Glomerular visceral epithelial cell (primary cell): ENCODE results near the gene CSRP2.

Experiments used
- DNase-seq: peaks from one replicate; pipeline ENCODE4 v3.0.0-alpha.2; 2016; ENCODE audit errors: extremely low spot score

The CSRP2 gene

DNA sequence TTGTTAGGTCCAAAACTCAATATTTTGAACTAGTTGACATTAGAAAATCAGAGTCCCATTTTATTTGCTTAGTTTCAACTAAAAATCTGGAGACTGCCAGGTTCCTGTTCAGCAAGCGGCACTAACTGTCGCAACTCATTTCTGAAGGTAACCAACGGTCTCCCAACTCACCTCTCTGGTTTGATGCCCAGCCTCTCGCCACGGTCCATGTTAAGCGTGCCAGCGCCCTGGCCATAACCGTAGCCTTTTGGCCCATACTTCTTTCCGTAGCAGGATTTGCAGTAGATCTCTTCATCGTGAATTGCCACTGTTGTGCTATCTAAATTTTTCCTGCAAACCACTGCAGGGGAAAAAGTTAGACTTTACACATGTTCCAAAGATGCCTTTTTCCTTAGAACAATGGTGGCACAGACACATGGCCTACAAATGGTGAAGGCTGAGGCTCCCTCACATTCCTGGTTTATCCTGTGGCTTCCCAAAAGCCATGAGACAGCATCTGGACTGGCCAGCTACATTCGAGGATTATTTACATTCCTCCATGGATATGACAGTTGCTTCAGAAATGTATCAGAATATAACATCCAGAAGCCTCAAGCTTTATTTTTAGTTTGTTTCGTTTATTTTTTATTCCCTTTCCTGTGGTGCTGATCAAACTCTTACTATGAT, 15.7 kb downstream of the CSRP2 start:
- peak; percentile 11 for DNase-seq

DNA sequence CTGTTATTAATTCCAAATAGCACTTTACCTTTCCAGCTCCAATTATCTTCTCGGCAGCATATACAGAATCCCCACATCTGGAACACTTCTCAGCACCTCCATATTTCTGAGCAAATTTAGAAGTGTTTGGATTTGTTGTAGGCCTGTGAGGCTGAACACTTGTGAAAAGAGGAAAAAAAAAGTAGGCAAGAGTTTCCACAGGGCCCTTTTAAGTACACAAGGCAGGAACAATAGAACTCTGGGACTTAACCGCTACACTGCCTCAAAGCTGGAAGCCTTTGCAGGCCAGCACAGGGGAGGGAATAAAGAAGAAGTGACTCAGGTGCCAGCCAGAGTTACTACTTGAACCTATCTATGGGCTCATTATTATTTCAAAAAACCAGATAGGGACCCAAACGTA, 18.6 kb downstream of the CSRP2 start:
- DNase-seq: no peak

DNA sequence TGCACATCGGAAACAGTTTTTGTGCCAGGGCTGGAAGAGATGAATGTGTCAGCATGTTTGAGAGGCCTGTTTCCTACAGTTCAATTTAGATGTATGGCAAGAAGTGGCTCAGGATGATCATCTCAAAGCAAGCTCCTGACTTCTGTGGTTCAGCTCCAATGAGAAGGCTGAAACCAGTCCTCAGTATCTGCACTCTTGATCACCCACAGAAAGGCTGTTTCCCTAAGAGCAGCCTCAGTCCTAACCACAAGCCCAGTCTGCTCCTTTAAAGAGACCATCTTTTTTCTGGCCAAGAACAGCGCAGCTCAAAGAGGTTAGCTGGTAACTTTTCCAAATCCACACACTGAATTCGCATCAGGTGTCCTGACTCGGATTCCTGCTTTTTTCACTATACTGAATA, 19.2 kb downstream of the CSRP2 start:
- DNase-seq: no peak

DNA sequence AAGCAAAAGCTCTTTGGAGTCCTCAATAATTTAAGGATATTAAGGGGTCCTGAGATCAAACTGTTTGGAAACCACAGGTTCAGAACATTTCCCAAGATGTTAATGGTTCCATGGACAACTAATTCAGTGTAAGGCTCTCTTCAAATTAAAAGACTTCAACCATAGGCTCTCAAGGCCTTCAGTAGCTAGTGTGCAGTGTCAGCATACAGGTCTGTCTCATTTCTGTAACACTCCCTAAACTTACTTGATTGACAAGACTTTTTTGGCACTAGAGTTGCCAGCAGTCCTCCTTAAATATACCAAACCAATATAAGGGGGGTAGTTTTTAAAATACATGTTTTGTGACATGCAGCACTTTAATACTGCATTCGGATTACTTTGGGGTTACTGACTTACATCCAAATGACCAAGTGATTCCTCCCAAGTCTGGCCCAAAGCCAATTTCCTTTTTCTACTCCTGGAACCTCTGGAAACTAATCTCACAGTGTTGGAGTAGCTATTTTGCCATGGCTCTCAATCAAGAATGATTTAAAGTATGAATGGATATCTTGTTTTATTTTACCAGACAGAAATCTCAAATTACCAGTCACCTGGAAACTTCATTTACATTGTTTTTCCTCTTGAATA, 22.7 kb downstream of the CSRP2 start:
- DNase-seq: no peak

DNA sequence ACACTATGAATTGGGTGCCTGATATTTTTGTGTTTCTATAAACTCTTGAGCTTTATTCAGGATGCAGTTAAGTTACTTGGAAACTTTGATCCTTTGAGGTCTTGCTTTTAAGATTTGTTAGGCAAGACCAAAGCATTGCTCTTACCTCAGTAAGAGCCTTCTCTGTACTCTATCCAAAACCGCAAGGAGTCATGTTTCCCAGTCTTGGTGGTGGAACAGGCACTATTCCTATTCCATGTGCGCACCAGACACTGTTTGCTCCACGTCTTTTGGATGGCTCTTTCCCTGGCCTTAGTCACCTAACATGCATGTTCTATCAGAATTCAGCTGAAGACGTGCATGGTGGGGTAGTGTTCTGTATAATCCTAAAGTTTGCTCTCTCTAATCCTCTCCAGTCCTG, 23.5 kb downstream of the CSRP2 start:
- DNase-seq: no peak

DNA sequence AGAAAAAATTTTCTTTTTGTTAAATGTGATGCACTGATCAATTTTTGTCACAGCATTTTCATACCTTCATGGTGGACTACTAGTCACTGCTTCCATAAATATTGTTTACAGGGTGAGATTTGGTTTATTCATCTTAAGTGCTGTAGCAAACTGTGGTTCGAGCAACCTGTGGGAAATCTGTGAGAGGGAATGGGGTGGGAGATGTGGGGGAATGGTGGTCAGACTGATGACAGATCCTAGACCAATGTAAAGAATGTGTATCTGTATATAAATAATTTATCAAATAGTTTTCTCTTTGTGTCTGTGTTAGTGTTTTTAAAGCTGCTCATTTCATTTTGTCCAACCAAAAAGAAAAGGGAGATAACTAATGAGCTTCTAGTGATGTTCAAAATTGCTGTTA, 26.7 kb downstream of the CSRP2 start:
- no peak for DNase-seq

DNA sequence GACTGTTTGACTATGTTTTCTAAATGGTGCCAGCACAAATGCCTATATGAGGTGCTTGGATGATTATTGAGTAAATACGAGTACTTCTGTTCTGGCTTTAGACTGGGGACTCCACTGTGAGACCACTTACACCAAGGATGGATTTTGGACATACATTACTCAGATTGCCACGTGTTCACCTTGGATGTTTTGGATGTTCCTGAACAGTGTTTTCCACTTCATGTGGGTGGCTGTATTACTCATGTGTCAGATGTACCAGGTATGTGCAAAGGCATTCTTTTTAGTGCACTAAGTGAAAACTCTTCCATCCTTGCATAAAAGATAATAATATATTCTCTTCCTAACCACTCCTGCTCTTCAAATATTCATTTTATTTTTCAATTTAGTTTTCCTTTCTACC, 30.7 kb downstream of the CSRP2 start:
- DNase-seq: no peak

DNA sequence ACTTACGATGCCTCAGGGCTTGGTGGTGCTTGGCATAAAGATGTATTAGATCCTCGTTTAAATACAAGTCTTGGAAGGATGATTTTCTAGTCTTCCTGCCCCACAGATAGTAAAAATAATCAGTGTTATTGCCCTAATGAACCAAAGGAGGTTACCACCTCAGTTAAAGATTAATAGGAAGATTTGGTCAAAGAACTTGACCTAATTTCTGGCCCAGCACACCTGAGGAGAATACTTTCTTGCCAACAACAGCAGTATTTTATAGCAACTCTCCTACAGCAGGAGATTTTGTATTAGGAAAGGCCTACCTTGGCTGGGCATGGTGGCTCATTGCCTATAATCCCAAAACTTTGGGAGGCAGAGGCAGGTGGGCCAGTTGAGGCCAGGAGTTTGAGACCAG, 31.6 kb downstream of the CSRP2 start:
- no peak for DNase-seq

DNA sequence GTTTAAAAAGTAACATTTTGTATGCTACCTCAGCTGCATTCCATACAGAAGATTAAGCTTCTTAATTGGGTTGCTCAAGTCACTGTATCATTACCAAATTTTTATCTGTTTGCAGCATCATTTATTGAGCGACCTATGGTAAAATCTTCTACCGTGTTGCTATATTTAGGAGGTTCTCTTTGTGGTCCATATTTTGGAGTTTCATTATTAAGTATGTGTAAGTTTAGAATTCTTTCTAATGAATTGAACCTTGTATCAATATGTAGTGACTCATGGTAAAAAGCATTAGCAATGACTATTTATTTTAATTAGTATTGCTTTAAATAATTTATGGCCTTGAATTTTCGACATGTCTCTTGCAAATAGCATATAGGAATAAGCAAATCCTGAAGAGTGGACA, 42.2 kb downstream of the CSRP2 start:
- no peak for DNase-seq

DNA sequence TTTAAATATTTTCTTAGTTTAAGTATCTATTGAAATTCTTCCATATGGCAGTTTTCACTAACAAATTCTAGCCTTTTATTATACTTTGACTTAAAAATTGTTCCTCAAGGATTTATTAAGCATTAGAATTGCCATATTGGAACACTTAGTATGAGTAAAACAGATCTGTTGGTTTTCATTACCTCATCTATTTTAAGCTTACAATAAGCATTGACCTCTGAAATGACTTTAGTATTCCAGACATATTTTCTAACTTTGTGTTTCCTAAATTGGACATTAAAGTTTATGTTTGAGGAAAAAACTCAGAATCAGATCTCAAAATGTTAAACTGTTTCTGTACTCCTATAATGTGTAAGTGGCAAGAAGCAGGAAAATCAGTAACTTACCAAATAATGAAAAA, 48.4 kb downstream of the CSRP2 start:
- DNase-seq: no peak

DNA sequence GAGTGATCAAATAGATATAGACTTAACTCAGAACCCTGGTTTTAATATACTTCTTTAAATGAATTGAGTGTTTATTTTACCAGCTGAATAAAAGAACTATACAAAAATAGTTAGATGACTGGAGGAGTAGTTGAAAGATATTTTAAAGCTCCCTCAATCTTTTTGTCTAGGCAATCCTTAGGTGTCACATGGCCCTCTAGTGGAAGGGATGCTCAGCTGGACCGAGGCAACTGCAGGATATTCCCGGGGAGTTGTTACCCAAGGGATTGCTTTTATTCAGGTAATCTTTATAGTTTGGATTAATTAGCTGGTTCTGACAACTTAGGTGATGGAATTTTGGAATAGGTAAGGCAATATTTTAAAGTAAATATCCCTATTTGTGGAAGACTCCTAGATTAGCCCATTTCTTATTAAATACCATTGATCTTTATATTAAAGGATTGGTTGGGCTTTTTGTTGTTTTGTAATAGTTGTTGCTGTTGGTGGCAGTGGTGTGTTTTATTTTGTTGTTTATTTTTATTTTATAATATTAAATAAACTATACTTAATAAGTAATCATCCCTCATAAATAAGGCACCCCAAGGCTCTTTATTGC, 57.8 kb downstream of the CSRP2 start:
- peak; percentile 32 for DNase-seq

DNA sequence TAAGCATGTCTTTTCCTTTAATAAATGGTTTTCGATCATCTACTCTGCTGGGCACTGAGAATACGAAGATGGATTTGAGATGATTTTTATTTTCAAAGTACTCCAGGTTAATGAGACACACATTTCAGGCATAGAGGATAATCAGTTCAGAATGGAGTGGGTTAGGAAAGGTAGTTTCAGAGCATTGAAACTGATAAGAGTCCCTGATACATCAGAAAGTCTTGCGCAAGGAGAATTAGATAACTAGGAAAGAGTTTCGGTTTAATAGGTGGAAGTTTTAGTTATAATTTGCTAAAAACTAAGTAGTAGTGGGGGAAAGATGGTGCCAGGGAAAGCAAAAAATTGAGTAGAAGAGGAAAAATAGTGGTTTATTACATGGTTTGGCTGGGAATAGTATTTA, 64.8 kb downstream of the CSRP2 start:
- DNase-seq: no peak

DNA sequence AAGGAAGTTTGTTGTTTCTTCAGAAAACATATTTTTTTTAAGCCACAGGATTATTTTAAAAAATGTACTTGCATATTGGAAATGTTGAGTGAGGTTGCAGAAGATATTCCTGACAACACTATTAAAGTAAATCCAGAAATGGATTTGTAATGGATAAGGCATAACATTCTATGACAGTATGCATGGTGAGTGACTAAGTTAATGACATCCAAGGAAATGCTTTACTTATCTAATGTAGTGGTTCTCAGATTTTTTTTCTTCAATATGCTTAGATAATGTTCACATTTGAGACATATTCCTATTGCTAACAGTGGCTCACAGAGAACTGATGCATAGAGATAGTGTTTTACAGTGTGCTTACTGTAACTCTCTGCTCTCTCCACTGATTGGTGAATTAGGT, 65.6 kb downstream of the CSRP2 start:
- no peak for DNase-seq

DNA sequence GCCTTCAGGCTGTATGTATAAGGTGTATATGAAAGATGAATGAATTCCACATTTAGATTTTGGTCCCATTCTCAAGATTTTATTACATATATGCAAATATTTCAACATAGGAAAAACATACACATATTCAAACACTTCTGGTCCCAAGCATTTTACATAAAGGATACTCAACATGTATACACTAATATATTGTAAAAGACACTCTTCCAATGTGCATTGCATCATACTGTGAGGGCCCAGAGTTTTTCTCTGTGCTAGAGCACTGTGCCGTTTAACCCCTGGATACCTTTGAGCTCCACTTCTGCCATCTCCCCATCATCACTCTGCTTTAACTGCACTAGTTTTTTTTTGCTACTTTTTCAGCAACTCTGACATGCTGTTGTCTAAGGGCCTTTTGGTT, 66.8 kb downstream of the CSRP2 start:
- DNase-seq: no peak

DNA sequence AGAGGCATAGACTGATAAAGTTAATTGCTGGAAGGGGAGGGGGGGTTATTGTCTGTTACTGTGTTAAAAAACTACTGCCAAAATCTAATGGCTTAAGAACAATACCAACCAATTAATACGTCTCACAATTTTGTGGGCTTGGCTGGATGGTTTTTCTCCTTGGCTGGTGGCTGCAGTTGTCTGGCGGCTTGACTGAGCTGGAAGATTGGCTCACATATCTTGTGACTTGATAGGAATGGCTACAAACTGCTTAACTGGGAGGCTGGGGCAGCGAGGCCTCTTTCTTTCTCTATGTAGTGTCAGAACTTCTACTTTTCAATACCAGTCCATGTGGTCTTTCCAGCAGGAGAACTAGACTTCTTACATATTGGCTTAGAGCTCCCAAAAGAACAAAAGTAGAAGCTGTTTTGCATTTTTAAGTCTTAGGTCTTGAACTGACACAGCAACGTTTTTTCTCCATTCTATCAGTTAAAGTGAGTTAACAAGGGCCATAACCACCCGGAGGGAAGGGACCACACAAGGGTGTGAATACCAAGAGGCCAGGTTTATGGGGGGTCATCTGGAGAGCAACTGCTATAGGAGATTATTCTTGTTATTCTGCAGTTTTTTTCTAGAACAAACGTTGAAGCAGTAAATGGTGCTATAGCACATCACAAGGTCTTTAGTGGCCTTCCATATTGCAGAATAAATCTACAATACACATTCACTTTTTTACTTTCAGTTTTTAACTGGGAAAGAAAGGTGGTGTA, 68.0 kb downstream of the CSRP2 start:
- DNase-seq: no peak
